ENCODE results near the gene TMEM147. TPM values are rescaled to one million over a fixed set of nuclear protein-coding genes. Genes with fewer than 3 reads are reported as not detected.

The TMEM147 gene
- total and polyA plus RNA-seq, 10 of the 15 experiments (the other 5 are each of a cell fraction or from before 2014, with no cell fraction given): 53.4 to 145 (median 79.3) TPM

GRCh38 chr19:35521124-35521743, 24.2 kb upstream of the TMEM147 start (continued):
- no peak for TF ChIP-seq CREB1 (IDR thresholded peaks at IDR 0.05; ENCODE audit: low read depth)

GRCh38 chr19:35522745-35523327, 22.6 kb upstream of the TMEM147 start:
- no peak for FAIRE-seq
- intact Hi-C loops (cut with micrococcal nuclease; ENCODE audit: unreplicated experiment): no loop called here
- BruUV-seq (replicated peaks): no TSS peak

DNA sequence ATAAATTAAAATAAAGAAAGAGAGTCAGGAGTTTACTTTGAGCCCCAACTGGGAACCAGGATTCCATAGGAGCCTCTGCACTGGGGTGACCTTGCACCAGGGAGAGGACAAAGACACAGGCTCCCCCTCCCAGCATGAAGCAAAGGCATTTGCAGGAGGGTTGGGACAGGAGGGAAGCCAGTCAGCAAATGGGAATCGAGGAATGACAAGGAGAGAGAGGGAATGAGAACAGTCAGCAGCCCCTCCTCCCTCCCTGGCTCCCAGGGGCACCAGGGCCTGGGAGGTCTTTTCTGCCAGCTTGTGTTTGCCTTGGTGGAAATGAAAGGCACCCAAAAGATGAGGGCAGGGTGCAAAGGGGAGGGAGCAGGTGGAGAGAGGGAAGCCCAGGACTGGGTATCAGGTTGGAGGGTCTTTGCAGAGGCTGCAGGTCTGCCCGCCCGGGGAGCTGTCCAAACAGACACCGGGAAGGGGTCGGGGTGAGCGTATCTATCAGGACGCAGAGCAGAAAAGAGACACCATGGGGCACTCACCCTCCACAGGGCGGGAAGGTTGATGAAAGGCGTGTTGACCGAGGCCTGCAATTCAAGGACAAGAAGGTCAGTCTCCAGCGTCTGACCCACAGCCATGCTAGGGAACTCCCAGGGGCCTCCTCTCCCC, 21.1 kb upstream of the TMEM147 start:
- FAIRE-seq: no peak
- H3K9ac ChIP-seq (ENCODE audit: control insufficient read depth, insufficient read depth, low read length): no peak overlapping the region
- RAD21 ChIA-PET (ENCODE audit: unreplicated experiment): no interaction called here
- POLR2A ChIA-PET: no interaction called here
- no TSS peak for BruUV-seq (replicated peaks)
- H3K4me1 ChIP-seq (ENCODE audit: control insufficient read depth, insufficient read depth, low read length): no peaks in the 10 kb centered on the region
- CTCF ChIA-PET: no interaction called here
- in situ Hi-C loops (cut with MboI): no loop called here
- WGBS (ENCODE audit: insufficient coverage, insufficient replicate concordance, low lambda C conversion rate, missing lambda C conversion rate): 36% methylated on average over 11 of the region's 11 CpGs
- no peak for ATAC-seq
- no peaks in the 10 kb centered on the region for H3K79me2 ChIP-seq (ENCODE audit: control insufficient read depth, insufficient read depth, low read length)
- peaks cover 0 to 8% of the 10 kb centered on the region in 2 experiments; a peak in 3 of 4 replicates for H3K27me3 ChIP-seq (replicated peaks in 1 of 2; ENCODE audit: control insufficient read depth in 2 of 2, insufficient read depth in 2 of 2, low read length in 1 of 2)
- intact Hi-C loops (cut with micrococcal nuclease; ENCODE audit: unreplicated experiment): no loop called here
- H3K4me3 ChIP-seq: no peak overlapping the region
- no peak for DNase-seq (ENCODE audit: low read depth, low spot score)
- H3K9me3 ChIP-seq (replicated peaks; ENCODE audit: control insufficient read depth, insufficient read depth, low read length): no peaks in the 10 kb centered on the region
- no peak overlapping the region for H2AFZ ChIP-seq (ENCODE audit: control insufficient read depth, low read depth, low read length)
- SMC1A ChIA-PET (ENCODE audit: uncharacterized antibody, unreplicated experiment): no interaction called here
- H3K27ac ChIP-seq (ENCODE audit: control insufficient read depth, insufficient read depth): no peak overlapping the region
- H3K36me3 ChIP-seq (ENCODE audit: control insufficient read depth in 2 of 2, insufficient read depth in 2 of 2, low read length in 1 of 2): no peaks in the 10 kb centered on the region
- H3K4me2 ChIP-seq (ENCODE audit: control insufficient read depth, insufficient read depth): no peak overlapping the region
- no peaks in the 10 kb centered on the region for H4K20me1 ChIP-seq (ENCODE audit: control insufficient read depth, insufficient read depth)
- TF ChIP-seq, protein P1, sequence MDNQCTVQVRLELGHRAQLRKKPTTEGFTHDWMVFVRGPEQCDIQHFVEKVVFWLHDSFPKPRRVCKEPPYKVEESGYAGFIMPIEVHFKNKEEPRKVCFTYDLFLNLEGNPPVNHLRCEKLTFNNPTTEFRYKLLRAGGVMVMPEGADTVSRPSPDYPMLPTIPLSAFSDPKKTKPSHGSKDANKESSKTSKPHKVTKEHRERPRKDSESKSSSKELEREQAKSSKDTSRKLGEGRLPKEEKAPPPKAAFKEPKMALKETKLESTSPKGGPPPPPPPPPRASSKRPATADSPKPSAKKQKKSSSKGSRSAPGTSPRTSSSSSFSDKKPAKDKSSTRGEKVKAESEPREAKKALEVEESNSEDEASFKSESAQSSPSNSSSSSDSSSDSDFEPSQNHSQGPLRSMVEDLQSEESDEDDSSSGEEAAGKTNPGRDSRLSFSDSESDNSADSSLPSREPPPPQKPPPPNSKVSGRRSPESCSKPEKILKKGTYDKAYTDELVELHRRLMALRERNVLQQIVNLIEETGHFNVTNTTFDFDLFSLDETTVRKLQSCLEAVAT (IDR thresholded peaks at IDR 0.05): no peak
- TF ChIP-seq CREB1 (IDR thresholded peaks at IDR 0.05; ENCODE audit: low read depth) (no peak), TAF1 (IDR thresholded peaks at IDR 0.05; ENCODE audit: borderline replicate concordance, low read depth, low read length) (no peak), DPF2 (IDR thresholded peaks at IDR 0.05) (no peak), HCFC1 (IDR thresholded peaks at IDR 0.05; ENCODE audit: low read length) (no peak), ZNF24 (IDR thresholded peaks at IDR 0.05) (no peak), ATF7 (IDR thresholded peaks at IDR 0.05; ENCODE audit: low read depth) (no peak), ZZZ3 (IDR thresholded peaks at IDR 0.05; ENCODE audit: control insufficient read depth, insufficient read length, low read depth) (no peak), BMI1 (IDR thresholded peaks at IDR 0.05; ENCODE audit: borderline replicate concordance) (no peak), BCL3 (IDR thresholded peaks at IDR 0.05; ENCODE audit: borderline replicate concordance, insufficient read depth, low read depth, low read length, poor library complexity, severe bottlenecking) (no peak), TCF12 (IDR thresholded peaks at IDR 0.05; ENCODE audit: low read depth, low read length) (no peak)

More at GRCh38 chr19:35522745-35523327, 22.6 kb upstream of the TMEM147 start:
- RAD21 ChIA-PET (ENCODE audit: unreplicated experiment): no interaction called here
- TF ChIP-seq PAX8 (IDR thresholded peaks at IDR 0.05): no peak
- no peak for TF ChIP-seq SIN3A (IDR thresholded peaks at IDR 0.05; ENCODE audit: low read depth, low read length)
- no peak for TF ChIP-seq CHD4 (IDR thresholded peaks at IDR 0.05)
- TF ChIP-seq ZNF622 (IDR thresholded peaks at IDR 0.05): no peak
- Histone ChIP-seq H3K27me3 (replicated peaks in 1 of 2; ENCODE audit: control insufficient read depth in 2 of 2, insufficient read depth in 2 of 2, low read length in 1 of 2) (no peaks in the 10 kb centered on the region; a peak in 2 of 4 replicates), H3K36me3 (ENCODE audit: control insufficient read depth in 2 of 2, insufficient read depth in 2 of 2, low read length in 1 of 2) (no peaks in the 10 kb centered on the region), H3K4me2 (ENCODE audit: control insufficient read depth, insufficient read depth) (no peak overlapping the region), H3K9ac (ENCODE audit: control insufficient read depth, insufficient read depth, low read length) (no peak overlapping the region), H3K79me2 (ENCODE audit: control insufficient read depth, insufficient read depth, low read length) (no peaks in the 10 kb centered on the region), H3K9me3 (replicated peaks; ENCODE audit: control insufficient read depth, insufficient read depth, low read length) (no peaks in the 10 kb centered on the region), H3K4me3 (no peak overlapping the region), H2AFZ (ENCODE audit: control insufficient read depth, low read depth, low read length) (no peak overlapping the region), H4K20me1 (ENCODE audit: control insufficient read depth, insufficient read depth) (no peaks in the 10 kb centered on the region), H3K4me1 (ENCODE audit: control insufficient read depth, insufficient read depth, low read length) (no peaks in the 10 kb centered on the region), H3K27ac (ENCODE audit: control insufficient read depth, insufficient read depth) (no peak overlapping the region)
- no peak for ATAC-seq
- POLR2A ChIA-PET: no interaction called here
- SMC1A ChIA-PET (ENCODE audit: uncharacterized antibody, unreplicated experiment): interaction anchor here (0.6 kb wide), 1 partner anchor 431 kb away, joined by 3 read pairs; no protein-coding TSS in a partner anchor
- in situ Hi-C loops (cut with MboI): no loop called here
- DNase-seq (ENCODE audit: low read depth, low spot score): no peak
- 24% methylated on average over 12 of the region's 12 CpGs for WGBS (ENCODE audit: insufficient coverage, insufficient replicate concordance, low lambda C conversion rate, missing lambda C conversion rate)
- CTCF ChIA-PET: interaction anchor here (0.6 to 1.0 kb wide), 2 partner anchors 12 to 534 kb away, joined by 3 read pairs; no protein-coding TSS in a partner anchor

Measured in GM12878 (cell line).